Suppressor macrophage treated with lipopolysaccharide for 1 hour (primary cell): ENCODE measurements around the gene OAS3.

Experiments used
- DNase-seq, 3 donors: peaks; one replicate each; pipeline ENCODE4 v3.0.0-alpha.2; 2020 to 2022

The OAS3 gene

DNA sequence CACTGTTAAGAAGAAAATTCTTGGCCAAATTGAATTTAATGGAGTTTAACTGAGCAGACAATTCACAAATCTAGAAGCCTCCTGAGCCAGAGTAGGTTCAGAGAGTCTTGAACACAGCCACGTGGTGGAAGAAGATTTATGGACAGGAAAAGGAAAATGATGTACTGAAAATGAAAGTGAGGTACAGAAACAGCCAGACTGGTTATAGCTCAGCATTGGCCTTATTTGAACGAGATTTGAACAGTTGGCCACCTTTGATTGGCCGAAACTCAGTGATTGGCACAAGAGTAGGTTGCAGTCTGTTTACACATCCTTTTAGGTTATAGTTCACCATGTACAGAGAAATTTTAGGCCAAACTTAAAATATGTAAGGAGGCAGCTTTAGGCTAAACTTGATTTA lies 50.0 kb downstream of the OAS3 start:
- peak; percentile 35 to 73 (median 52) for DNase-seq

DNA sequence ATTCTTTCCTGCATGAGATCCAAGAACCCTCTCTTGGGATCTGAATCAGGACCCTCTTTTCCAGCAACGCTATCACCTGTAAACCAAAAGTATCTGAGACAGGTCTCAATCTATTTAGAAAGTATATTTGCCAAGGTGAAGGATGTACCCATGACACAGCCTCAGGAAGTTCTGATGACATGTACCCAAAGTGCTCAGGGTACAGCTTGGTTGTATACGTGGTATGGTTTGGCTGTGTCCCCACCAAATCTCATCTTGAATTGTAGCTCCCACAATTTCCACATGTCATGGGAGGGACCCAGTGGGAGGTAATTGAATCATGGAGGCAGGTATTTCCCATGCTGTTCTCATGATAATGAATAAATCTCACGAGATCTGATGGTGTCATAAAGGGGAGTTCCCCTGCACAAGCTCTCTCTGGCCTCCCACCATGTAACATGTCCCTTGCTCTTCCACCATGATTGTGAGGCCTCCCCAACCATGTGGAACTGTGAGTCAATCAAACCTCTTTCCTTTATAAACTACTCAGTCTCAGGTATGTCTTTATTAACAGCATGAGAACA lies 50.6 kb downstream of the OAS3 start:
- DNase-seq: peak; percentile 82 to 92 (median 83)

DNA sequence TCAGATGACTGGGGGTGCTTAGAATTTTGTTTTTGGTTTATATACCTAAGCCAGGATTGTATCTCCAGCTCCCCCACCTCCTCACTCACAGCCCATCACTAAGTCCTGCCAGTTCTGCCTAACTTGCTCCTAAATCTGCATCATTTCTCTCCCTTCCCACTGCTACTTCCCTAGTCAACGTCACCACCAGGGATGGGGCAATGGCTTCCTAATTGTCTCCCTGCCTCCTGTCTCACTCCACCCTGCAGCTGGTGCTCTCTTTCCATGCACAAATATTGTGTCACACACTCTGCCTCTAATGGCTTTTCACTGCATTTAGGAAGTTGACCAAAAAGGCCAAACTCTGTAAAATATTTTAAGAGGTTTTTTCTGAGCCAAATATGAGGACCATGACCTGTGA lies 51.5 kb downstream of the OAS3 start:
- peak; percentile 55 to 67 (median 57) for DNase-seq

DNA sequence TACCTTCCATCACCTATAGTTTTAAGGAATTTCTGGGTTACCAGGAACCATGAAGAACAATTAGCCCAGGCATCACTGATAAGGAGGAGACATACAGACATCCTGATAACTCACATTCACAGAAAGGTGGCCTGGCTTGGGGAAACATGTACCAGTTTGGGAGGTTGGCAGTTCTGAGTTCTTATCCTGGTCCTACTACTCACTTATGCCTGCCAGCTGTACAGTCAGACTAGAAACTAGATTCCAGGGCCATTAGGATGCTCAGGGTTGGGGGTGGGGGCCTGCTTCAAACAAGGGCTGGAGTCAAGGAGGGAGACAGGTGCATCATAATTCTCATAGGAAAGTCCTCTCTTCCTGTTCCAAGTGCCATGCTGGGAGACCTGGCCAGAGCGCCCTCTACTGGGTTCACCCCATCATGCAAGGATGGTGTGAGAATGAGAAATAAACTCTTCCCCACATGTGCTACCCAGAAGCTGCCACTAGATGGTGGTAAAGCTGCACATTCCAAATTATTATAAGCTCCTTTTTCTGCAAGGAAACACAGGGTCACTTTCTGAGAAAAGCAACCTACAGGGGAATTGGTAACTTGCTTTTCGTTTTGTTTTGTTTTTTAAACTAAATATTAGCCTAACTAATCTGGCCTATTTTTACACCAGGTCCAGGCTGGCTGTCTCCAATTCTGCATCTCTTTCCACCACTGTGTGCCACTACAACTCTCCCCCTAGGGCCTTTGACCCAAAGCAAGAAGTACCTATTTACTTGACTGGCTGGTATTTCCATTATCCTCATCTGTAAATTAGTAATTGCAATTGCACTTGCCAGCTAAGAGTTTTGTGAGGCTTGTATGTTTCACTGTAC lies 54.5 kb downstream of the OAS3 start:
- DNase-seq: peak; percentile 79 to 84 (median 82)

GRCh38 chr12:112995008-112995407 lies 56.7 kb downstream of the OAS3 start:
- DNase-seq: no peak

DNA sequence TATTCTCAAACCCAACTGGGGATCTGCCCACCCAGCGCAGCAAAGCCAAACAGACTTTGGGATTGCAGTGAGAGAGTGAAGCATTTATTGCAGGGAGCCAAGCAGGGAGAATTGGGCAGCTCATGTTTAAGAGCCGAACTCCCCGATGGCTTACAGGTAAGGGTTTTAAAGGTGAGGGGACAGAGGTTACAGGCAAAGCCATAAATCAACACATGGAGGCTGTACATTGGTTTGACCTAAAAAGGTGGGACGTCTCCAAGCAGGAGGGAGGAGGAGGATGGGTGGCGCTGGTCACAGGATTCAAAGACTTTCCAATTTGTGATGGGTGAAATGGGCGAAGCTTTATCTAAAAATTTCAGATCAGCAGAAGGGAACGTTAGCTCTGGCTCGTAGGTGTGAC lies 58.2 kb downstream of the OAS3 start:
- DNase-seq: no peak

DNA sequence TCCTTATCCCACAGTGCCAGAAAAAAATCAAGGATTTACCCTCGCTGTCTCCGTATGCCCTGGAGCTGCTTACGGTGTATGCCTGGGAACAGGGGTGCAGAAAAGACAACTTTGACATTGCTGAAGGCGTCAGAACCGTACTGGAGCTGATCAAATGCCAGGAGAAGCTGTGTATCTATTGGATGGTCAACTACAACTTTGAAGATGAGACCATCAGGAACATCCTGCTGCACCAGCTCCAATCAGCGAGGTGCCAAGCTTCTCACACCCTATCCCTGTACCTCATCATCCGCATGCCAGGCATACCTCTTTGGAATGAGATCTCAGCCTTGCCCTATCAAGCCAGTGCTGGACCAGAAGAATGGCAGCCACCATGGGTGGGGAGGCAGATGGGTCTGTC lies 59.2 kb downstream of the OAS3 start:
- no peak for DNase-seq

DNA sequence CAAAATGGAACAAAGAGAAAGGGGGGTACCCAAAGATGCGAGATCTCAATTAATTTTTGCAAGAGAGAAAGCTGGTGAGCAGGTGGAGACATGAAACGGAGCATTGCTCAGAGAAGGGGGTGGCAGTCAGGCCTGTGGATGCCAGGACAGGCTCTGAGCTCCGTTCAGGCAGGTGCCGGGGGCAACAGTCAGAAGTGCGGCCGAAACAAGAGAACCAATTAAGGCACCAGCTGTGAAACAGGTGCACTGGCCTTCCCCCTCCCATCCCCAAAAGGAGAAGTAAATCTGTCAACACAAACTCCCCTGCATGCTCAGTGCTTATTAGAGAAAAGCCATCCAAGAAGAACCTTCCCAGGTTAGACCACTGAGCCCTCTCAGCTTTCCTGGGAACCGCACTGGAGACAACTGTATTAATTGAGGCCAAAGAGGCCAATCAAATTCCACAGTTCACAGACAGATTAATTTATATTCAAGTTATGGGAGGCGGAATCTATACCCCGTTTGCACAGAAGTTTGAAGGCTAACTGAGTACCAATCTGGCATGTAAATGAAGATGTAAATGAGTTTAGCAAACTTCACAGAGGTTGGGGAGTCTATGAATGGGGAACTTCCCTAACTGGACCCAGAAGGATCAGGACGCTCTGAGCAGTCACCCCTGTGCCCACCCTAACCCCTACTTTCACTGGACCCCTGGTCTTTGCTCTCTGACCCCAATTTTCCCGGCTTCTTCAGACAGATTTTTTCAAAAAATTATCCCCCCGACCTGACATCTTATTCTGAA lies 60.9 kb downstream of the OAS3 start:
- no peak for DNase-seq

DNA sequence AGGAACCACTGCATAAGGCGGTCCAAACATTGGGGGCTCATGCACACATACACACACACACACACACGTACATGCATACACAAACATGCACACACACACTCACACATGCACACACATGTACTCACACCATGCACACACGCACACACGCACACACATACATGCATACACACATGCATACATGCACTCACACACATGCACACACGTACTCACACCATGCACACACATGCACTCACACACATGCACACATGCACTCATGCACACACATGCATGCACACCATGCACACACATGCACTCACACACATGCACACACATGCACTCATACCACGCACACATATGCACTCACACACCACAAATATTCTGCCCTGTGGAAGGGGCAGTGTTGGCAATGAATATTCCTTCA lies 62.2 kb downstream of the OAS3 start:
- no peak for DNase-seq

GRCh38 chr12:113002155-113002554 lies 63.9 kb downstream of the OAS3 start:
- no peak for DNase-seq

- no peak for DNase-seq
These were observed 64.4 kb downstream of the OAS3 start for GRCh38 chr12:113002676-113003075.

DNA sequence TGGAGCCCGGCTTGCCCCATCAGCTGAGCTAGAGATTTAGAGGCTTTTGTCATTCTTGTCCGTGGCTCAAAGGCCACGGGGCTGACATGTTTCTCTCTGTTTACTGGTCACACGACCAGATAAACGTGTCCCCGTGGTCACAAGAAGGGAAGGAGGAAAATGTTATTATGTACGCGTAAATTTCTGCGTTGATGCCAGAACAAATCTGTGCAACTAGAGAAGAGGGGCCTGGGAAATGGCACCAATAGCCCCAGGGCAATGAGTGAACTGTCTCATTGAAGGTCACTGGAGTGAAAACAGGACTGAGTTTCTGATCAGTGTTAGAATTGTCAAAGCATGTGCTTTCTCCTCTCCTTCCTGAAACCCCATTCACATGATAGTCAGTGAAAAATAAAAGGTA lies 65.4 kb downstream of the OAS3 start:
- no peak for DNase-seq

- DNase-seq: no peak
These were observed 67.5 kb downstream of the OAS3 start for GRCh38 chr12:113005762-113006161.

GRCh38 chr12:113006206-113006605 lies 67.9 kb downstream of the OAS3 start:
- DNase-seq: no peak

GRCh38 chr12:113006641-113007040 lies 68.4 kb downstream of the OAS3 start:
- no peak for DNase-seq

- peak in 1 of 3 donors; percentile 24 for DNase-seq
These were observed 68.9 kb downstream of the OAS3 start for GRCh38 chr12:113007166-113007565.

- no peak for DNase-seq
These were observed 72.4 kb downstream of the OAS3 start for GRCh38 chr12:113010701-113011100.

DNA sequence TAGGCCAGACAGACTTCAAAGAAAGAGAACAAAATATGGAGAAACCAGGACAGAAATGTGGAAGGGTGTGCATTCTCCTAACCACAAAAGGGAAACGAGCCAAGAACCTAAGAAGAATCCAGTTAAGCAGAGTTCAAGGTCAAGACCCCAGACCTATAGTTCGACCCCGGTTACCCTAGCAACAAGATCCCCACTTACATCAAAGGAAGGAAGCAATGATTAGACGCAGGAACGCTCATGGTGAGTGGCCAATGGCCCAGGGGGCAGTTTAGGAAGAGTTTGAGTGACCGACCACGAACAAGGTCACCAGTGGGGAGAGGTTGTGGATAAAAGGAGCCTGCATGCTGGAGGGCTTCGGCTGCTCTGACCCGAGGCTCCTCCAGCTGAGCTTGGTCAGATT lies 76.3 kb downstream of the OAS3 start:
- no peak for DNase-seq

DNA sequence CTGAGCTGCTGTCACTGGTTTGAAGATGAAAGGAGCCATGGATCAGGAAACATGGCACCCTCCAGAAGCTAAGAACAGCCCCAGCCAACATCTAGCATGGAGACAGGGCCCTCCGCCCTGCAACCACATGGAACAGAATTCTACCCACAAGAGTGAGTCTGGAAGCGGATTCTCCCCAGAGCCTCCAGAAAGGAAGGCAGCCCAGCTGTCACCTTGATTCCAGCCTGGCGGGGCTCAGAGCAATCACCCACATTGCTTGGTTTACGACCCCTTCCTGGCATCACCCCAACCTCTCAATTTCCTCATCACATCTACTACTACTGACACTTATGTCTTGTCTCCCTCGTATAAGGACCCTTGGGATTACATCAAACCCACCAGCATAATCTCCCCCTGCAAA lies 78.5 kb downstream of the OAS3 start:
- DNase-seq: no peak

- no peak for DNase-seq
These were observed 80.8 kb downstream of the OAS3 start for GRCh38 chr12:113019025-113019424.

GRCh38 chr12:113021500-113021899 lies 83.2 kb downstream of the OAS3 start:
- no peak for DNase-seq
